SK-N-MC (cell line): Measurements from ENCODE around the gene CHRNA4.

Experiments used
- DNase-seq: peaks from one replicate; pipeline ENCODE4 v3.0.0-alpha.2; 2011; ENCODE audit warnings: low read depth, low spot score
- H3K27ac ChIP-seq: fragments of 200-600 bp; sonication (generic); 2 replicates; pipeline ENCODE4 v1.5.1; 2016; ENCODE audit warnings: mixed run types
- H3K36me3 ChIP-seq: fragments of 200-600 bp; sonication (generic); 2 replicates; pipeline ENCODE4 v1.6.1; 2017; ENCODE audit warnings: antibody characterized with exemption, low read length, mixed read lengths; ENCODE audit not compliant: insufficient read depth
- H3K4me3 ChIP-seq: fragments of 200-600 bp; sonication (generic); 2 replicates; pipeline ENCODE4 v1.5.1; 2016
- H3K9ac ChIP-seq: fragments of 200-600 bp; sonication (generic); 2 replicates; pipeline ENCODE4 v1.8.0; 2017; ENCODE audit warnings: mixed run types, mixed read lengths; ENCODE audit not compliant: insufficient read length
- H3K9me3 ChIP-seq: fragments of 200-600 bp; sonication (generic); 2 replicates; pipeline ENCODE4 v1.6.1; 2017; ENCODE audit warnings: low read depth, mild to moderate bottlenecking, antibody characterized with exemption, low read length, moderate library complexity, mixed read lengths
- EZH2 ChIP-seq: fragments of 200-600 bp; sonication (generic); IDR thresholded peaks from one replicate; pipeline ENCODE4 v1.6.1; 2017; ENCODE audit warnings: antibody characterized with exemption
- FOXP2 ChIP-seq: optimal IDR thresholded peaks from 2 replicates; pipeline ENCODE3; 2011; ENCODE audit warnings: mild to moderate bottlenecking, moderate library complexity; ENCODE audit not compliant: insufficient read depth; ENCODE audit errors: extremely low read length, control extremely low read depth
- POLR2AphosphoS5 ChIP-seq: IDR thresholded peaks from 2 replicates; pipeline ENCODE4 v1.6.1; 2012; ENCODE audit warnings: mild to moderate bottlenecking, low read depth, low read length, borderline replicate concordance

The CHRNA4 gene

GRCh38 chr20:63394069-63394919, 33.1 kb upstream of the CHRNA4 start:
- DNase-seq = no peak
- Histone ChIP-seq H3K4me3 (no peak overlapping the region), H3K9ac (no peak overlapping the region), H3K36me3 (no peaks in the 10 kb centered on the region), H3K27ac (no peak overlapping the region), H3K9me3 (no peaks in the 10 kb centered on the region)
- TF ChIP-seq EZH2 = no peak
- TF ChIP-seq POLR2AphosphoS5 = no peak
- TF ChIP-seq FOXP2 = no peak

DNA sequence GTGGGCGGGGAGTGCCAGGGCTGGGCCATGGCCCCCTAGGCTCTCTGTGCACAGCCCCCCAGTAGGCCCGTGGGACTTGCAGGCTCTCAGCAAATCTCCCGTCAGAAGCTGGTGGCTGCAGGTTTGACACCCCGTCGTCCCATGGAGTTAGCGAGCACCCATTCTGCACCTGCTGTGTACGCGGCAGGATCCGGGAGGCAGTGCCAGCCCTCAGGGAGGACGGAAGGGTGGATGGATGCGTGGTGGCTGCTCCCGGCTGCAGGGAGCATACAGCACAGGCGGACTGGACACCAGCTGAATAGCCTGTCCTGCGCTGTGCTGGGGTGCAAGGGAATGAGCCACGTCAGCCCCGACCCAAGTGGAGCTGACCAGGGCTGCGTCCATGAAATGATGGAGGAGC, 32.4 kb upstream of the CHRNA4 start:
- no peaks in the 10 kb centered on the region for H3K36me3 ChIP-seq
- no peak overlapping the region for H3K9ac ChIP-seq
- H3K4me3 ChIP-seq = no peak overlapping the region
- H3K9me3 ChIP-seq = no peaks in the 10 kb centered on the region
- no peak overlapping the region for H3K27ac ChIP-seq
- TF ChIP-seq EZH2 = no peak
- no peak for TF ChIP-seq FOXP2
- no peak for TF ChIP-seq POLR2AphosphoS5
- no peak for DNase-seq

GRCh38 chr20:63392465-63393365, 31.6 kb upstream of the CHRNA4 start:
- H3K27ac ChIP-seq = no peak overlapping the region
- no peaks in the 10 kb centered on the region for H3K36me3 ChIP-seq
- no peak for DNase-seq
- H3K9me3 ChIP-seq = no peaks in the 10 kb centered on the region
- no peak overlapping the region for H3K4me3 ChIP-seq
- TF ChIP-seq EZH2 (no peak), FOXP2 (no peak), POLR2AphosphoS5 (no peak)
- H3K9ac ChIP-seq = no peak overlapping the region

DNA sequence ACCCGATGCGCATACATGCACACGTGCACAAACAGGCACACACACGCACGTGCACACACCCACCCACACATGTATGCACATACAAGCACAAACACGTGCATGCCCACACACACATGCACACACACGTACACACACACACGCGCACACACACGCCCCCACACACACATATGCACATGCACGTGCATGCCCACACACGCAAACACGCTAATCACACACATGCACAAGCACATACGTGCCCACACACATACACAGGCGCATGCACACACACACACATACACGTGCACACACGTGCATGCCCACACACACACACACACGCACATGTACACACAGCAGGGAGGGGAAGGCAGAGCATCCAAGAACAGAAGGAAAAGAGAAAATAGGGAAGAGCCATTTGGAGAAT, 26.8 kb upstream of the CHRNA4 start:
- TF ChIP-seq EZH2 (no peak), FOXP2 (no peak), POLR2AphosphoS5 (no peak)
- Histone ChIP-seq H3K9me3 (no peaks in the 10 kb centered on the region), H3K9ac (no peak overlapping the region), H3K4me3 (no peak overlapping the region), H3K27ac (no peak overlapping the region), H3K36me3 (no peaks in the 10 kb centered on the region)
- DNase-seq = no peak

- H3K27ac ChIP-seq = no peak overlapping the region
- no peak for DNase-seq
- no peak overlapping the region for H3K9ac ChIP-seq
- no peak for TF ChIP-seq POLR2AphosphoS5
- TF ChIP-seq EZH2 = no peak
- TF ChIP-seq FOXP2 = no peak
- H3K36me3 ChIP-seq = no peaks in the 10 kb centered on the region
- H3K9me3 ChIP-seq = no peaks in the 10 kb centered on the region
- H3K4me3 ChIP-seq = no peak overlapping the region
Measured at GRCh38 chr20:63387393-63387792, 26.2 kb upstream of the CHRNA4 start.

- H3K9ac ChIP-seq = no peak overlapping the region
- H3K27ac ChIP-seq = no peak overlapping the region
- H3K36me3 ChIP-seq = no peaks in the 10 kb centered on the region
- no peaks in the 10 kb centered on the region for H3K9me3 ChIP-seq
- DNase-seq = no peak
- no peak for TF ChIP-seq POLR2AphosphoS5
- no peak for TF ChIP-seq EZH2
- no peak for TF ChIP-seq FOXP2
- H3K4me3 ChIP-seq = no peak overlapping the region
Measured at GRCh38 chr20:63386491-63386890, 25.3 kb upstream of the CHRNA4 start.

DNA sequence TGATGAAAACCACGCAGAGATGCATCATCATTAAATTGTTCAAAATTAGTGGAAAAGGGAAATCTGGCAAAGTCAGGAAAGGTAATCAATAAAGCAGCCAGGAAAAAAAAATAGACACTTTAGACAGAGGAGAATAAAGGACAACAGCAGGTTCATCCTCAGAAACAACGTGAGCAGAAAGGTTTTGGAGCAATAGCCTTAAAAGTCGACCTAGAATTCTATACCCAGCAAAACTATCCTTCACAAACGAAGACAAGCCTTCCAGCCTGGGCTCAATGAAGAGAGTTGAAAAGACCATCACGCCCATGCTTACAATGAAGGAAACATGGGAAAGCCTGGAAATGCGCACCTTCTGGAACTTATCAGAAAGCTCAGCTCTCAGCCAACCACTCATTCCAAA, 24.7 kb upstream of the CHRNA4 start:
- Histone ChIP-seq H3K9me3 (no peaks in the 10 kb centered on the region), H3K4me3 (no peak overlapping the region), H3K27ac (no peak overlapping the region), H3K36me3 (no peaks in the 10 kb centered on the region), H3K9ac (no peak overlapping the region)
- DNase-seq = no peak
- TF ChIP-seq EZH2 (no peak), FOXP2 (no peak), POLR2AphosphoS5 (no peak)

GRCh38 chr20:63384336-63384735, 23.2 kb upstream of the CHRNA4 start:
- no peak for TF ChIP-seq EZH2
- TF ChIP-seq FOXP2 = no peak
- Histone ChIP-seq H3K9ac (no peak overlapping the region), H3K4me3 (no peak overlapping the region), H3K36me3 (no peaks in the 10 kb centered on the region), H3K27ac (no peak overlapping the region), H3K9me3 (no peaks in the 10 kb centered on the region)
- DNase-seq = no peak
